Adipose tissue (tissue), 3 donors: ENCODE data around the gene AACS. TPM values are rescaled to one million over a fixed set of nuclear protein-coding genes. Genes with fewer than 3 reads are reported as not detected.
"Not testable (repeated sequence)": the region's sequence is repeated elsewhere in the genome, so short reads cannot be mapped to it uniquely, and the experiment has no call there.

Source experiments
- H3K27ac ChIP-seq: one replicate; pipeline ENCODE4 v1.5.1; 2013; ENCODE audit warnings: low read depth, low read length
- WGBS, 3 donors: extraction: QIAGEN DNeasy Blood & Tissue Kit; methylation state at CpG; one replicate each; pipeline ENCODE4 v1.1.7; 2013; 5-methylcytosine and 5-hydroxymethylcytosine counted together
- polyA plus RNA-seq, 3 donors: library from polyadenylated mRNA; stranded (reverse); fragments of 200-250 nt; gene quantifications; one replicate each; pipeline ENCODE4 v1.2.3, GENCODE V29; 2013
- donor health status: healthy with polysubstance abuse.
- donor health status: Bipolar disorder and iron deficiency.
- donor health status: healthy.

The AACS gene, protein sequence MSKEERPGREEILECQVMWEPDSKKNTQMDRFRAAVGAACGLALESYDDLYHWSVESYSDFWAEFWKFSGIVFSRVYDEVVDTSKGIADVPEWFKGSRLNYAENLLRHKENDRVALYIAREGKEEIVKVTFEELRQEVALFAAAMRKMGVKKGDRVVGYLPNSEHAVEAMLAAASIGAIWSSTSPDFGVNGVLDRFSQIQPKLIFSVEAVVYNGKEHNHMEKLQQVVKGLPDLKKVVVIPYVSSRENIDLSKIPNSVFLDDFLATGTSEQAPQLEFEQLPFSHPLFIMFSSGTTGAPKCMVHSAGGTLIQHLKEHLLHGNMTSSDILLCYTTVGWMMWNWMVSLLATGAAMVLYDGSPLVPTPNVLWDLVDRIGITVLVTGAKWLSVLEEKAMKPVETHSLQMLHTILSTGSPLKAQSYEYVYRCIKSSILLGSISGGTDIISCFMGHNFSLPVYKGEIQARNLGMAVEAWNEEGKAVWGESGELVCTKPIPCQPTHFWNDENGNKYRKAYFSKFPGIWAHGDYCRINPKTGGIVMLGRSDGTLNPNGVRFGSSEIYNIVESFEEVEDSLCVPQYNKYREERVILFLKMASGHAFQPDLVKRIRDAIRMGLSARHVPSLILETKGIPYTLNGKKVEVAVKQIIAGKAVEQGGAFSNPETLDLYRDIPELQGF
- polyA plus RNA-seq = 10 to 100 TPM; 32.8 to 79.0 (median 35.0) TPM

DNA sequence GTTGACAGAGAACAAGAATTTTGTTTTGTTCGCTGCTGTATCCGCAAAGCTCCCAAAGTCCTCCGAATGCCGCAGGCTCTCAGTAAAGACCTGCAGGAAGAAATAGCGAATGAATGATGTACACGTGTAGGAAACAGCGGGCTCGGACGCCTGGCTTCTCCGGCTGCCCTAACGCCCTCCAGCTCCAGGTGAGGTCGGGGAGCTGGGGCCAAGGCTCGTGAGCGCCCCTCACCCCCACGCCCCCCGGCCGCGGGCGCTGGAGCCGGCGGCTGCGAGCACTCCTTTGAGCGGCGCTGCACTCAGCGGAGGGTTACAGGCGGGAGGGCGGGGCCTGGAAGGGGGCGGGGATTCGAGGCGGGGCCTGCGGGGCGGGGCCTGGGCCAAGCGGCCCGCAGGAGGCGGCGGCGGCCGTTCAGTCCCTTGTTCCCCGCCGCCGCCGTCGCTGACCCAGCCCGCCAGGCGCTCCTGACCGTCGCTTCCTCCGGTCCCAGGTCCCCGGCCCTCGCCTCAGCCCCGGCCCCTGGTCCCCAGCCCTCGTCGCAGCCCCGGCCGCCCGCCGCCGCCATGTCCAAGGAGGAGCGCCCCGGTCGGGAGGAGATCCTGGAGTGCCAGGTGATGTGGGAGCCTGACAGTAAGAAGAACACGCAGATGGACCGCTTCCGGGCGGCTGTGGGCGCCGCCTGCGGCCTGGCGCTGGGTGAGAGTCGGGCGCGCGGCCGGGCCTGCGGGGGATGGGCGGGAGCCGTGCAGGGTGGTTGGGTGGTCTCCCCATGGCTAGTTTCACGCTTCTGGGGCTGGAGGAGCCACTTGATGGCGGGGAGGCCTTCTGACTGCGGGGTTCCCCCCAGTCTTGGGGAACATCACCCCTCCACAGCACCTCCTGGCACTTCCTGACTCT lies at the start of gene AACS:
Gene AACS (plus strand): TSS at position 415 of the 898 bp plus-strand sequence. CDS start 150 bp downstream, at position 565.
- WGBS, 3 donors = 0 to 1% (median 1%) methylated on average over 65 to 80 of the region's 80 CpGs
- H3K27ac ChIP-seq = no peak within 1 kb of the TSS

DNA sequence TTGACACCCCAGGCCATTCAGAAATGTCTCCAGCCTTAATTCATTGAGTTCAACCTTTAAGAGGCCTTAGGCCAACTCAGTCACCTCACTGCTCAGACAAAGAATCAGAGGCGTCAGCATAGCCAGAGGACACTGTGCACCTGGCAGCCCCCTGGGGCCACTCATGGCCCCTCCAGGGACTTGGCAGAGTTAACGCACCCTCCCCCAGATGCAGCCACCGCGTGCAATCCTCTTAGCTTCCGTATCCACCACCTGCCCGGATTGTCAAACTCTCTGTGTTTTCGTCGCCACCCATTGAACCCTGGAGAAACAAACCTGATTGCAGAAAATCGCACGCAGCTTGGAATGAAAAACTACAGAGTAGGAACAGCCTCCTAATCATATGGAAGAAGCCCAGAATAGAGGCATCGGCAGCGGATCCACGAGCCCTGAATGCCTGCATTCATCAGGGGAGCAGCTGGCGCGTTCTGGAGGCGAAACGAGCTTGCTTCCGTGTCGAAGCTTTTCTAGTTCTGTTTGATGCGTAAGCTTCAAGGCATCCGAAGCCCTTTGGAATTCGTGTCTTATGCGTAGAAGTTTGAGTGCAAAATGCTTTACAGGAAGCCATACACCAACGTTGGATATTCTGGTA lies 49.4 kb upstream of the AACS start:
- 92 to 96% (median 92%) methylated on average over 24 of the region's 24 CpGs for WGBS, 3 donors
- H3K27ac ChIP-seq = no peak overlapping the region

DNA sequence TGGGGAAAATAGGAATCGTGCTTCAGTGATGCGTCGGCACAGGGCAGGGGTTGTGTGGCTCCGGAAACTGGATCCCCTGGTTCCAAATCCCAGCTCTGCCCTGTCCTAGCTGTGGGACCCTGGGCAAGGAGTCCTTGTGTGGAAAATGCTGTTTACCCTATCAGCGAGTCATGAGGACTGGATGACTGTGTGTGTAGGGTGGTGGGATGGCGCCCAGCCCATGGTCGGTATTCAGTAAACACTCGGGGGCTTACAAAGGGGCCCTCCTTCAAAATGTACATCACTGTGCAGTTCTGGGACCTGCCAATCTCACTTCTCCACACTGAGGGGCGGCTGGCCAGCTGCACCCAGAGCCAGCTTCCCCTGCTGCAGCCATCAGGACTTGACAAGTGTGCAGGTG lies 47.4 kb upstream of the AACS start:
- H3K27ac ChIP-seq = no peak overlapping the region
- 96 to 97% (median 97%) methylated on average over 9 of the region's 9 CpGs for WGBS, 3 donors

DNA sequence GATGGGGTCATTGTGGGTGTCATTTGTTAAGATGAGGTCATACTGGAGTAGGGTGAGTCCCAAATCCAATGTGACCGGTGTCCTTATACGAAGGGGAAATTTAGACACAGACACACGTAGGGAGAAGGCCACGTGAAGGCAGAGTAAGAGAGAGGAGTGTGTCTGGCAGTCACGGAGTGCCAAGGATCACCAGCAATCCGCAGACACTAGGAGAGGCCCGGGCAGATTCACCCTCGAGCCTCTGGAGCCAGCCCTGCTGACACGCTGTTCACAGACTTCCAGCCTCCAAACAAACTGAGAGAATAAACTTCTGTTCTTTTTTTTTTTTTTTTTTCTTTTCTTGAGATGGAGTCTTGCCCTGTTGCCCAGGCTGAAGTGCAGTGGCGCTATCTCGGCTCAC lies 46.9 kb upstream of the AACS start:
- 93 to 98% (median 95%) methylated on average over 11 of the region's 11 CpGs for WGBS, 3 donors
- H3K27ac ChIP-seq = no peak overlapping the region

DNA sequence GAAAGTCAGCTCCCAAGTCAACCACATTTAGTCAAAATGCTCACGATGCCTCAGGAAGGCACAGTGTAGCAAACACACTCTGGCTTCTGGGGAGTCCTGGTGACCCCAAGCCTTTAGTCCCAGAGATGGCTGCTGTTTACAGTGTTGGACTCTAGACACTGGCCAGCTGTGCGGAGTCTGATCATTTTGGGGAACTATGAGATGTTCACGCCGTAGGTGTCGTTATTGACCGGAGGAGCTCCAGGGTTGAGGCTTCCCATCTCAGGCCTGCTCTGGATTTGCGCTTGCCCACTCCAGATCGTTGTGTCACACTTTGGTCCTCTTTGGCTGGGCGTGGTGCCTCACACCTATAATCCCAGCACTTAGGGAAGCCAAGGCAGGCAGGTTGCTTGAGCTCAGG lies 44.1 kb upstream of the AACS start:
- no peak overlapping the region for H3K27ac ChIP-seq
- WGBS, 3 donors = 96 to 98% (median 97%) methylated on average over 9 of the region's 9 CpGs

DNA sequence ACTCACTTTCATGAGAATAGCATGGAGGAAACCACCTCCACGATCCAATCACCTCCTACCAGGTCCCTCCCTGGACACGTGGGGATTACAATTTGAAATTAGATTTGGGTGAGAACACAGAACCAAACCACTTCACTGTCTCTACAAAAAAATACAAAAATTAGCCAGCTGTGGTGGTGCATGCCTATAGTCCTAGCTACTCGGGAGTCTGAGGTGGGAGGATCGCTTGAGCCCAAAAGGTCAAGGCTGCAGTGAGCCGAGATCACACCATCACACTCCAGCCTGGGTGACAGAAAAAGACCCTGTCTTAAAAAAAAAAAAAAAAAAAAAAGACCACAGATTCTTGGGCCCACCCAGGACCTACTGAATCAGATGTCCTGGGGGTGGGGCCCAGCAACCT lies 43.5 kb upstream of the AACS start:
- 75 to 87% (median 83%) methylated on average over 5 of the region's 5 CpGs for WGBS, 3 donors
- no peak overlapping the region for H3K27ac ChIP-seq

DNA sequence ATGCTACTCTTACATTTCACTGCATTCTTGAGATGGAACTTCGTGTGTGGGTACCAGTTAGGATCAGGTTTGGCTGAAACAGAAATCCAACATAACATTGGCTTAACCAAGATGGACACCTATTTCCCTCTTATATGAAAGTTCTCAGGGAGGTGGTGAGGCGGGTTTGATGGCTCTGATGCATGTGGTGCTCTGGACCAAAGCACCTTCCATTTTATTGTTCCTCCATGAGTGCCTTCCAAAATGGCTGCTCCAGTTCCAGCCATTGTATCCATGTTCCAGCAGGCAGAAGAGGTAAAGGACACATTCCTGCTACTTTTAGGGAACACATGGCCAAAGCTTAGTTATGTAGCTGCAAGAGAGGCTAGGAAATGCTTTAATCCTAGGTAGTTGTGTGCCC lies 42.2 kb upstream of the AACS start:
- H3K27ac ChIP-seq = no peak overlapping the region
- 96 to 100% (median 97%) methylated on average over 2 of the region's 2 CpGs for WGBS, 3 donors

DNA sequence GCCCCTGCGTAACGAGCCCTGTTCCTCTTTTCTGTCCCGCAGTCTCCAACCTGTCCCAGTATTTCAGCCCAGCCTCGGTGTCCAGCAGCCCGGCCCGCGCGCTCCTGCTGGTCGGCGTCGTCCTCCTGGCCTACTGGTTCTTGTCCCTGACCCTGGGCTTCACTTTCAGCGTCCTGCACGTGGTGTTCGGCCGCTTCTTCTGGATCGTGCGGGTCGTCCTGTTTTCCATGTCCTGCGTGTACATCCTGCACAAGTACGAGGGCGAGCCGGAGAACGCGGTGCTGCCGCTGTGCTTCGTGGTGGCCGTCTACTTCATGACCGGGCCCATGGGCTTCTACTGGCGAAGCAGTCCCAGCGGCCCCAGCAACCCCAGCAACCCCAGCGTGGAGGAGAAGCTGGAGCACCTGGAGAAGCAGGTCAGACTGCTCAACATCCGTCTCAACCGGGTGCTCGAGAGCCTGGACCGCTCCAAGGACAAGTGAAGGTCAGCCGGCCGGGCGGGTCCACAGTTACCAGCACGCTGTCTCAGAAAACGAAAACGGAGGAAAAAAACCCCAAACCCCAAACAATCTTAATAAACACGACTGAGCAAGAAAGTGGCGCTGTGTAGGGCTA lies 40.2 kb upstream of the AACS start:
- 91 to 94% (median 93%) methylated on average over 43 of the region's 43 CpGs for WGBS, 3 donors
- no peak overlapping the region for H3K27ac ChIP-seq

DNA sequence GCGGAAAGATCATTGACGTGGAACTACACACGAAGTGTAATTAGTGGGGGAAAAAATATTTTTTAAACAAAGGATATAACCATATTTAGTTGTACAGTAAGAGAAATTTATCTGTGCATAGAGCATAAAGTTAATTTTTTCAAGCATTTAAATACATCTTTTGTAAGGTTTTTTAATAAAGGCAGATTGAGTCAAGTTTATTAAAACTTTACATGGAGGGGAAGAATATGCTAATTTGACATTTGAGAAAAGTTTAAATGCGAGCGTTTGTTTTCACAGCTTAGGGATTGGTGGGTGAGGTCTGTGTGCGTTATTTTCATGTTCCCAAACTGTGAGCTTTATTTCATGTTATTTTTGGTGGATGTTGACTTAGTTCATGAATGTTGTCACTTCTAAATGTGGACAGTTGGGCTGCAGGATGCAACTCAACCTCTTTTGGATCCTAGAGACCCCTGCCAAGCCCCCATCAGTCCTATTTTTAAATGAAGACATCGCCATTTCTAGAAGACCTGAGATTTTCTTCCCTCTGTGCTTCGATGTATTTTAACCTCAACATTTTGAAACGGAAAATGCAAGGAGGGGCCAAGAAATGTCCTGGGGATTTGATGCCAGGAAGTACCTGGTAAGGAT lies 39.5 kb upstream of the AACS start:
- 89 to 95% (median 90%) methylated on average over 9 of the region's 9 CpGs for WGBS, 3 donors
- H3K27ac ChIP-seq = no peak overlapping the region

DNA sequence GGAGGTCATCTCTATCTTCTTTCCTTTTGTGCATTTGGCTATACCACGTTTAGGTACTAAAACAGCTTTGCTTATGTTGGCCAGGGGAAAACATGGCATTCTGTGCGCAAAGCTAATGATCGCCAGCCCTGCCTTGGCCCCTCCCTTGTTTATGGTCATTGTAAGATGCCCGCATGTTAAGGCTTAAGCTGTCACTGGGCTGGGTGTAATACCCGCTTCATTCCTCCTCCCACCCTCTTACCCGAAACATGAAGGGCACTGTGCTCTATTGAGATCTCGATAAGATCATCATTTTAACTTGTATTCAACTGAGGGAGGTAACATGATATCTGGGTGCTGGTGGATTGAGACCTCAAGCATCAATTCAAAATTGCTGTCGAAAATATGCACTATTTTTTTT lies 37.1 kb upstream of the AACS start:
- WGBS, 3 donors = 93 to 95% (median 94%) methylated on average over 8 of the region's 8 CpGs
- no peak overlapping the region for H3K27ac ChIP-seq

DNA sequence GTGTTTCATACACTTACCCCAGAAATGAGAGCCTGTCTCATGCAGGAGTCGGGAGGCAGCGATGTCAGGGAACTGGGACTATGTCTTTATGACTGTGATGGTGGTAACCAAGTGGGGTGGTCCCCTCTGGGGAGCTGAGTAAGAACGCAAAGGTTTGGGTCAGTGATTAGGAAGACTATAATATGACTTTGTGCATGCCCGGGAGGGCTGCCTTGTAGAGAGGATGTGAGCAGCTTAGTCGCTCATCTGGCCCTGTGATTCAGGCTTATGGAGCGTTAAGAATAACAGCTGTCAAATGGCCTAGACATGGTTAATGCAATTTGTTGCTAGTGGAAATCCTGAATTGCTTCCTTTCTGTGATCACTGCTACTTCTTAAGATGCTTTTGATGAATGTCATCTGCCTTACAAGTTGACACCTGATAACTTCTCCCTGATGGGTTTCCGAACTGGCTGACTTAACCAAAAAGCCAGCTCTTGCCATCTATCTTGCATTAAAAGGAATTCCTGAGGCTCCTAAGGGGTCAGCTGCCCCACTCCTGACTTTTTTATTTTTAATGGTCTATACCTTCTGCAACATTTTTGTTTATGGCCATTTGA lies 35.4 kb upstream of the AACS start:
- WGBS, 3 donors = 88 to 91% (median 91%) methylated on average over 7 of the region's 7 CpGs
- no peak overlapping the region for H3K27ac ChIP-seq

DNA sequence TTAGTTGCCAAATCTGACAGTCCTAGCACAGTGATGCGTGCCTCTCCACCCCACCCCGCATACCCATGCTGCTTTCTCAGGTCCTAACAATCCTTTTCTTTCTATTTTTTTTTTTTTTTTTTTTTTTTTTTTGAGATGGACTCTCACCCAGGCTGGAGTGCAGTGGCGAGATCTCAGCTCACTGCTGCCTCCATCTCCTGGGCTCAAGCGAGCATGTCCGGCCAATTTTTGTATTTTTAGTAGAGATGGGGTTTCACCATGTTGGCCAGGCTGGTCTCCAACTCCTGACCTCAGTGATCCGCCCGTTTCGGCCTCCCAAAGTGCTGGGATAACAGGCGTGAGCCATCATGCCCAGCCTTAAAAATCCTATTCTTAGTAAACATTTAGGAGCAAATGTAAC lies 33.8 kb upstream of the AACS start:
- 70 to 79% (median 72%) methylated on average over 9 of the region's 9 CpGs for WGBS, 3 donors
- H3K27ac ChIP-seq = not testable (repeated sequence)

DNA sequence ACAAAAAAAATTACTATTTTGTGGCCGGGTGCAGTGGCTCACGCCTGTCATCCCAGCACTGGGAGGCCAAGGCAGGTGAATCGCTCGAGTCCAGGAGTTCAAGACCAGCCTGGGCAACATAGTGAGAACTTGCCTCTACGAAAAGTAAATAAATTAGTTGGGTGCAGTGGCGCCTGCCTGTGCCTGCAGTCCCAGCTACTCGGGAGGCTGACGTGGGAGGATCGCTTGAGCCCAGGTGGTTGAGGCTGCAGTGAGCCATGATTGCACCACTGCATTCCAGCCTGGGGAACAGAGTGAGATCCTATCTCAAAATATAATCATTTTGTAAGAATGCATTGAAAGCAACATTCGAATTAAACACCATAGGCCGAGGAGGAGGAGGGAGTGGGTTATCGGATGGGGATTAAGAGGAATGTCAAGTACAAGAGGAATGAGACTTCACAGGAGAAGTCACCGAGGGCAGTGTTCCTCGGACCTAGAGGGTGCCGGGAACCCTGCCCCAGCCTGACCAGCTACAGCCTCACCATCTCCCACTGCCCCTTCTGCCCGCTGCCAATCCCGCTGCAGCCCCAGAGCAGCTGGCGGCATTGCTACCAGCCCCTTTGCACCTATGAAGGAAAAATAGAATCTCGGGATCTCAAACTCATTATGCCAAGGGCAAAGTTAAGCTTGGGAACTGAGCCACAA lies 32.6 kb upstream of the AACS start:
- H3K27ac ChIP-seq = no peak overlapping the region
- 84 to 92% (median 90%) methylated on average over 19 of the region's 19 CpGs for WGBS, 3 donors

DNA sequence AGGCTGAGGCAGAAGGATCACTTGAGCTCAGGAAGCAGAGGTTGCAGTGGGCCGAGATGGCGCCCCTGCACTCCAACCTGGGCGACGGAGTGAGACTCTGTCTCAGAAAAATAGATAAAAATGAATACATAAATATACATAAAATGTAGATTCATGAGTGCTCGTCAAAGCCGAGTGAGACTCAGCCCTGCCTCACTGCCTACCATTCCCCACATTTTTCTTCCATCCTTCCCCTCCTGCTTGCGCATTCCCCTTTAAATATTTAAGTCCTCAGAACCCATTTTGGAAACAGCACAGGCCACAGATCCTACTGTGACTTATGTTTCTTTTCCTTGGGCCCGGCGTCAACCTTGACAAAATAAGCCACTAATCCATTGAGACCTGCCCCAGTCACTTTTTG lies 31.9 kb upstream of the AACS start:
- H3K27ac ChIP-seq = no peak overlapping the region
- WGBS, 3 donors = 89 to 92% (median 91%) methylated on average over 9 of the region's 9 CpGs

DNA sequence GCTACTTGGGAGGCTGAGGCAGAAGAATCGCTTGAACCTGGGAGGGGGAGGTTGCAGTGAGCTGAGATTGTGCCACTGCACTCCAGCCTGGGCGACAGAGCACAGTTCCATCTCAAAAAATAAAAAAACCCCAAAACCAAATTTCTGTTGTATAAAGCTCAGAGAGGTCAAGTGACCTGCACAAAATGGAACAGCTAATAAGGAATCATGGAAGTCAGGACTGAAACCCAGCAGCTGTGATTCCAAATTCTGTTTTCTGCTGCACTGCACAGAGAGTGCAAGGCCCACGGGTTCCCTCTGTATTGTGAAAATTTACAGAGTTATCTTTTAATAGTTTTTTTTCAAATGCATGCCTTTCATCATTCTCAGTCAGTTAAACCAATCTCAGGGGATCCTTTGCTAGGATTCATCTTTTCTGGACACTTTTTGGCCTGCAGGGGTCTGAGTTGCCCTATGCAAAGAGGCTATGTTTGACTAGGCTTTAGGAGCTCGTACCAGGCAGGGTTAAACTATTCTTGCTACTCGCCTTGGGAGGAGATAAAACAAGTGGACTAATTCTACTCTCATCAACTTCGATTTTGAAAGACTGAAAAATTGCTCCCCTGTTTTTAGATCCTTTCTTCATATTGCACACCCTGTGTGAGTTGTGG lies 26.1 kb upstream of the AACS start:
- H3K27ac ChIP-seq = no peak overlapping the region
- WGBS, 3 donors = 68 to 74% (median 71%) methylated on average over 6 of the region's 6 CpGs

DNA sequence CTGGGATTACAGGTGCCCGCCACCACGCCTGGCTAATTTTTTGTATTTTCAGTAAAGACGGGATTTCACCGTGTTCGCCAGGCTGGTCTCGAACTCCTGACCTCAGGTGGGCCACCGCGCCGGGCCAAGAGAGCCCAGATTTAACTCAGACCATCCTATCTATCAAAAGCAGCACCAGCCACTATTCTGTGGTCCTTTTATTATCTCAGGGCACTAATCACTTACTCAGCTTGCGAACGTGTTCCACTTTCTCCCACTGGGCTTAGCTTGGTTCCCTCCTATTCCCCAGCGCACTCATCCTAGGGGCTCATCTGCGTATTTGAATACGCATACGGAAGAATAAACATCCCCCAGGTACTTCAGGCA lies 16.2 kb upstream of the AACS start:
- WGBS, 3 donors = 46 to 49% (median 46%) methylated on average over 15 of the region's 15 CpGs
- H3K27ac ChIP-seq = no peak overlapping the region
